GM18499 (cell line): ENCODE results near the gene GLI3.

Experiments
- ATAC-seq: cut with Tn5 transposase; IDR thresholded peaks from one replicate; pipeline ENCODE4 v1.9.1; 2021; ENCODE audit warnings: moderate number of reproducible peaks; ENCODE audit not compliant: insufficient read depth, unreplicated experiment

Gene GLI3

GRCh38 chr7:42154173-42154572 is 82.8 kb downstream of the GLI3 start:
- no peak for ATAC-seq

- no peak for ATAC-seq
These were observed 84.4 kb downstream of the GLI3 start for GRCh38 chr7:42152329-42153205.

- no peak for ATAC-seq
These were observed 85.7 kb downstream of the GLI3 start for GRCh38 chr7:42151309-42151708.

- no peak for ATAC-seq
These were observed 91.5 kb downstream of the GLI3 start for GRCh38 chr7:42145539-42145938.

- no peak for ATAC-seq
These were observed 92.4 kb downstream of the GLI3 start for GRCh38 chr7:42144604-42145003.

GRCh38 chr7:42143711-42144600 is 93.1 kb downstream of the GLI3 start:
- no peak for ATAC-seq

- no peak for ATAC-seq
These were observed 94.9 kb downstream of the GLI3 start for GRCh38 chr7:42142089-42142488.

- ATAC-seq, result no peak
These were observed 97.3 kb downstream of the GLI3 start for GRCh38 chr7:42139751-42140150.

- ATAC-seq, result no peak
These were observed 98.3 kb downstream of the GLI3 start for GRCh38 chr7:42138691-42139090.

GRCh38 chr7:42137941-42138340 is 99.1 kb downstream of the GLI3 start:
- no peak for ATAC-seq

- no peak for ATAC-seq
These were observed 99.6 kb downstream of the GLI3 start for GRCh38 chr7:42137431-42137830.

- no peak for ATAC-seq
These were observed 101.3 kb downstream of the GLI3 start for GRCh38 chr7:42135728-42136127.

GRCh38 chr7:42134276-42134876 is 102.6 kb downstream of the GLI3 start:
- no peak for ATAC-seq

- ATAC-seq, result no peak
These were observed 103.7 kb downstream of the GLI3 start for GRCh38 chr7:42133321-42133720.

GRCh38 chr7:42128703-42129102 is 108.3 kb downstream of the GLI3 start:
- no peak for ATAC-seq

GRCh38 chr7:42127232-42127622 is 109.8 kb downstream of the GLI3 start:
- ATAC-seq, result no peak

- ATAC-seq, result no peak
These were observed 110.4 kb downstream of the GLI3 start for GRCh38 chr7:42126475-42127231.

- ATAC-seq, result no peak
These were observed 111.7 kb downstream of the GLI3 start for GRCh38 chr7:42125321-42125720.

GRCh38 chr7:42123716-42124115 is 113.3 kb downstream of the GLI3 start:
- ATAC-seq, result no peak

GRCh38 chr7:42120191-42120590 is 116.8 kb downstream of the GLI3 start:
- ATAC-seq, result no peak
